Esophagus muscularis mucosa (tissue), 4 donors: ENCODE results near the gene HSP90AA1. TPM values are rescaled to one million over a fixed set of nuclear protein-coding genes. Genes with fewer than 3 reads are reported as not detected.

Source experiments
- DNase-seq: peaks from one replicate; pipeline ENCODE4 v3.0.0-alpha.2; 2017; ENCODE audit errors: extremely low spot score
- H3K27ac ChIP-seq, 4 donors: fragments of 200-600 bp; sonication (generic); replicated peaks in 1 of 4; 1 replicate in 3 of 4; 2 replicates in 1 of 4; pipeline ENCODE4 v1.5.1; 2016 to 2019; ENCODE audit warnings: mild to moderate bottlenecking in 1 of 4
- H3K27me3 ChIP-seq, 4 donors: fragments of 200-600 bp; sonication (generic); one replicate each; pipeline versions ENCODE4 v1.5.1 to v1.6.0; 2016 to 2019
- H3K36me3 ChIP-seq, 4 donors: fragments of 200-600 bp; sonication (generic); one replicate each; pipeline ENCODE4 v1.5.1; 2016 to 2019
- H3K4me1 ChIP-seq, 4 donors: fragments of 200-600 bp; sonication (generic); one replicate each; pipeline ENCODE4 v1.5.1; 2016 to 2019
- H3K4me3 ChIP-seq, 4 donors: fragments of 200-600 bp; sonication (generic); 1 replicate in 2 of 4; 2 replicates in 2 of 4; pipeline ENCODE4 v1.5.1; 2016 to 2019; ENCODE audit warnings: mild to moderate bottlenecking in 4 of 4, moderate library complexity in 1 of 4
- H3K9me3 ChIP-seq, 4 donors: fragments of 200-600 bp; sonication (generic); 1 replicate in 3 of 4; 2 replicates in 1 of 4; pipeline ENCODE4 v1.5.1; 2016 to 2019
- CTCF ChIP-seq, 3 experiments: fragments of 200-600 bp in 2 of 3; fragments of 450-650 bp in 1 of 3; sonication (generic) in 2 of 3; IDR thresholded peaks; one replicate each; pipeline ENCODE4 v1.5.1; 2017 to 2019; ENCODE audit warnings: antibody characterized with exemption in 3 of 3, mild to moderate bottlenecking in 2 of 3, moderate library complexity in 1 of 3
- EP300 ChIP-seq: sonication (generic); formaldehyde crosslinking; IDR thresholded peaks from one replicate; pipeline ENCODE4 v1.6.1; 2017; ENCODE audit warnings: antibody characterized with exemption
- POLR2A ChIP-seq: fragments of 450-650 bp; IDR thresholded peaks from one replicate; pipeline ENCODE4 v1.6.1; 2017; ENCODE audit warnings: antibody characterized with exemption, moderate library complexity, mild to moderate bottlenecking, low read depth
- POLR2AphosphoS5 ChIP-seq, 2 donors: sonication (generic); formaldehyde crosslinking; IDR thresholded peaks; one replicate each; pipeline ENCODE4 v1.6.1; 2017; ENCODE audit warnings: antibody characterized with exemption in 2 of 2
- WGBS: methylation state at CpG from one replicate; pipeline ENCODE4 v1.1.5; 2018; 5-methylcytosine and 5-hydroxymethylcytosine counted together
- intact Hi-C: fragments of 100-400 bp; cut with DNase I; formaldehyde crosslinking; loops from one replicate; pipeline ENCODE4 v1.15.1; 2023
- total RNA-seq, 4 donors: library from RNA; depleted of rRNA; stranded (reverse); fragments of >200 nt; gene quantifications; one replicate each; pipeline versions ENCODE4 v1.1.0 to v1.2.1, GENCODE V29; 2016

The HSP90AA1 gene
- total RNA-seq, 4 donors from 2014 or later, result 256 to 605 (median 376) TPM

DNA sequence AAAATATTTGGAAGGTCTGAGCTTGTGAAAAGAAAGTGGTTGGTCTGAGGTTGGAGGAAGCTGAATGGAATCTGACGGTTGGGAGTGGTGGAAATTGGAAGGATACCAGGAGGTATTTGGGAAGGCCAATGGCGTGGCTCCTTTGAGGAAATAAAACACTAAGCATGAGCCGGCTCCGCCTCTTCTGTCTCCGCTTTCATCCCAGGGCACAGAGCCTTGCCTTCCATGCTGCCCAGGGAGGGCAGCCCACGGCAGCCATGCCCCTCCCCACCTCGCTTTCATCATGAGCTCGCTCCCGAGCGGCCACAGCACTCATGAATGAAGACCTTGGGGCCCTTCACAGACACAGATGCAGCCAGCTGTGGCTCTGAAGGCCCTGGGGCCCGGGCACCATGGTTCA lies 36.2 kb downstream of the HSP90AA1 start:
- no peaks in the 10 kb centered on the region for H3K9me3 ChIP-seq
- H3K36me3 ChIP-seq, result peaks cover 44 to 87% (median 75%) of the 10 kb centered on the region in 4 donors
- intact Hi-C loops, result no loop called here
- WGBS, result 61% methylated on average over 8 of the region's 11 CpGs
- peak overlapping the region; percentile 43 to 51 (median 46) for H3K27ac ChIP-seq
- no peak for TF ChIP-seq CTCF (IDR thresholded peaks at IDR 0.05)
- peak; percentile 12 to 18 for TF ChIP-seq POLR2AphosphoS5 (IDR thresholded peaks at IDR 0.05)
- no peak overlapping the region for H3K4me3 ChIP-seq
- H3K4me1 ChIP-seq, result peaks cover 0 to 28% (median 25%) of the 10 kb centered on the region in 4 donors
- no peak for DNase-seq
- no peaks in the 10 kb centered on the region for H3K27me3 ChIP-seq

DNA sequence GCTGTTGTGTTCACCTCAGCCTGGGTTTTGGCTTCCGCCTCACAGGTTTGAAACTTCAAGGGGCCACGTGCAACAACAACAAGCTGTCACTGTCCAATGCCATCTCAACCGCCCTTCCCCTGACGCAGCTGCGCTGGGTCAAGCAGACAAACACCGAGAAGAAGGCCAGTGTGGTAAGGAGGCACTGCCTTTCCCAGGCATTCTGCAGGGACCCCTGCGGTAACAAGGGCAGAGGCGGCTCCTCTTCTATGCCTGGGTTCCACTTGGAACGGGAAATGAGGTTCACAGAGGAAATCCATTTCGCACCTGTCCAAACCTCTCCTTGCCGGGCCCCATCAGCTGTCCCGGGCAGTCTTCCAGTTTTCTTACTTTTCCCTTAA lies 36.8 kb downstream of the HSP90AA1 start:
- no peak for DNase-seq
- Histone ChIP-seq H3K4me3 (no peak overlapping the region), H3K4me1 (peaks cover 0 to 29% (median 25%) of the 10 kb centered on the region in 4 donors), H3K27ac (peak overlapping the region in 2 of 4 donors; percentile 44 to 51), H3K36me3 (peaks cover 51 to 93% (median 81%) of the 10 kb centered on the region in 4 donors), H3K27me3 (no peaks in the 10 kb centered on the region), H3K9me3 (no peaks in the 10 kb centered on the region)
- TF ChIP-seq POLR2AphosphoS5 (IDR thresholded peaks at IDR 0.05) (no peak), CTCF (IDR thresholded peaks at IDR 0.05) (no peak), EP300 (no peak)
- 85% methylated on average over 10 of the region's 12 CpGs for WGBS
- intact Hi-C loops, result no loop called here

GRCh38 chr14:102049258-102050025 lies 37.4 kb downstream of the HSP90AA1 start:
- H3K36me3 ChIP-seq, result peaks cover 56 to 98% (median 86%) of the 10 kb centered on the region in 4 donors

GRCh38 chr14:102047808-102048540 lies 38.9 kb downstream of the HSP90AA1 start:
- Histone ChIP-seq H3K4me1 (peaks cover 9 to 36% (median 32%) of the 10 kb centered on the region in 4 donors), H3K27ac (no peak overlapping the region), H3K36me3 (peaks cover 71 to 100% (median 94%) of the 10 kb centered on the region in 4 donors), H3K27me3 (no peaks in the 10 kb centered on the region), H3K9me3 (no peaks in the 10 kb centered on the region), H3K4me3 (no peak overlapping the region)
- DNase-seq, result no peak
- no peak for TF ChIP-seq POLR2AphosphoS5 (IDR thresholded peaks at IDR 0.05)
- TF ChIP-seq EP300, result no peak
- no peak for TF ChIP-seq CTCF (IDR thresholded peaks at IDR 0.05)
- TF ChIP-seq POLR2A, result no peak
- WGBS, result 85% methylated on average over 32 of the region's 33 CpGs
- intact Hi-C loops, result loop anchor here (5.0 kb wide), 1 partner anchor 49 kb away; no protein-coding TSS in a partner anchor

More at GRCh38 chr14:102049258-102050025, 37.4 kb downstream of the HSP90AA1 start:
- TF ChIP-seq POLR2AphosphoS5 (IDR thresholded peaks at IDR 0.05) (no peak), CTCF (IDR thresholded peaks at IDR 0.05) (no peak), EP300 (no peak), POLR2A (no peak)
- 78% methylated on average over 18 of the region's 25 CpGs for WGBS
- intact Hi-C loops, result loop anchor here (5.0 kb wide), 1 partner anchor 48 kb away; no protein-coding TSS in a partner anchor
- Histone ChIP-seq H3K4me3 (no peak overlapping the region), H3K27ac (peak overlapping the region in 2 of 4 donors; percentile 23 to 44), H3K27me3 (no peaks in the 10 kb centered on the region), H3K4me1 (peaks cover 3 to 29% (median 25%) of the 10 kb centered on the region in 4 donors), H3K9me3 (no peaks in the 10 kb centered on the region)
- DNase-seq, result no peak
